ENCODE data around the gene SMYD5.
A peak's percentile ranks its signal among the peaks of the same experiment; 100 is the strongest.
"Not testable (repeated sequence)": the region's sequence is repeated elsewhere in the genome, so short reads cannot be mapped to it uniquely, and the experiment has no call there.

Gene SMYD5

DNA sequence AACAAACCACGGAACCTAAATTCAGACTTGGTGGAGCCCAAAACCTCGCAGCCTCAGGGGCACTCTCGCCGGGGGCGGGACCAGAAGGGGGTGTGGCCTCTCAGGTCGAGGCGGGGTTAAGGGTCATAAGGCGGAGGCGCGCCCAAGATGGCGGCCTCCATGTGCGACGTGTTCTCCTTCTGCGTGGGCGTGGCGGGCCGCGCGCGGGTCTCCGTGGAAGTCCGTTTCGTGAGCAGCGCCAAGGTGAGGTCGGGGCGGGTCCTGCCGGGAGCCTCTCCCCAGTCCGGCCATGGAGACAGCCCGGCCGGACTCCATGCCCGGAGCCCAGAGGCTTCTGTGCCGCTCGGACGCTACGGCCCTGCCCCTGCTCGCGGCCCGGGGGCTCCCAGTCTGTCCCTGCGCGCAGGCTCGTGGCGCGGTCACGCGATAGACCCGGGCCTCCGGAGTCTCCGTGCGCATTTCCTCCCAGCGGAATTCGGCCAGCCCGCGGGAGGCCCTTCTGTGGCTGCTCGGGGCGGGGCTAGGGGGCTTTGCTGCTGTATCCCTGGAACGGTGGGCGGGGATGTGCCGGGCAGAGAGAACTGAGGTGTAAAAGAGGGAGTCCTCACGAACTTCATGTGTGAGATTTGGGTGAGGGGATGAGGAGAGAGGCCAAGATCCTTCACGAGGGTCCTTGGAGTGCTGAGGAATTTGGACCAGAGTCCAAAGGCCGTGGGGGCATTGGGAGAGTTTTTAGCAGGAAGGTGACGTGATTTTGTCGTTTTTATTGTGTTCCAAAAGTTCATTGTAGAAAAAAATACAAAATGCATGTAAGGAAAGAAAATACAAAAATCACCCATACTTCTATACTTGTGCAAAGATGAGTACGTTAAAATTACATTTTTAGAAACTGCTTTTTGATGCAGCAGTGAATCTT is at the start of gene SMYD5:
SMYD5 (plus strand) TSS at position 126 of the 916 bp plus-strand sequence; CDS start at position 148, 22 bp downstream.
- DNase-seq, result peak; percentile 82

- not testable (repeated sequence) for DNase-seq
Measured at GRCh38 chr2:73165978-73166377, 48.1 kb upstream of the SMYD5 start.

GRCh38 chr2:73166813-73167212 is 47.2 kb upstream of the SMYD5 start:
- DNase-seq, result not testable (repeated sequence)

- DNase-seq, result not testable (repeated sequence)
Measured at GRCh38 chr2:73168348-73168747, 45.7 kb upstream of the SMYD5 start.

- DNase-seq, result not testable (repeated sequence)
Measured at GRCh38 chr2:73170341-73170740, 43.7 kb upstream of the SMYD5 start.

DNA sequence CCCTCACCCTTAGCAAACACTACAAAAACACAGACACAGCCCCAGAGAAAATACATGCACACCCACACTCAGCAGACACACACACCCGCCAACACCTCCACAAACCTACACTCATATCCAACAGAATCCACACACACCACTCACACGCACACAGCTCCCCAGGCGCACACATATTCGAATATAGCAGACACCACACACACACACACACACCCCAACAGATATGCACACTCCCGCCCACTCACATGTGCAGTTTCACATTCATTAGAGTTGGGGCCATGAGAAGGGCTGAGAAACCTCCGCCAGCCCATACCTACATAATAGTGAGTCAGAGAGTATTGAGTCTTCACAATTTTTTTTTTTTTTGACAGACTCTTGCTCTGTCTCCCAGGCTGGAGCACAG is 41.1 kb upstream of the SMYD5 start:
- no peak for DNase-seq

- DNase-seq, result no peak
Measured at GRCh38 chr2:73173781-73174180, 40.3 kb upstream of the SMYD5 start.

DNA sequence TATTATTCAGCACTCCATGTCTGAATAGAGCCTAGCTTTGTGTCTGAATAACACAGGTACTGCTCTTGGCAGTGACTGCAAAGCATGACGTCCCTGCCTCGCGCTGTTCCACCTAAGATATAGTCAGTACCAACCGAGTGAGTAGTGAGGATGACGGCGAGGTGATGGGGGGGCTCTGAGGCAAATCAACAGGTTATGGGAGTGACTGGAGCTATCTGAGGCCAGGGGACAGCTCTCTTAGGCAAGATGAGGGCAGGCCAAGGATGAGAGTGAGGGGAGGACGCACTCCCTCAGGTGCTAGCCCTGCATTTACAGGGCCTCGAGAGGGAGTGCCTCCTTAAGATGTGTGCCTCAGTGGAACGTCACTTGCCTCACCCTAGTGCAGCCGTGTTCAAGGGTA is 39.8 kb upstream of the SMYD5 start:
- DNase-seq, result no peak

DNA sequence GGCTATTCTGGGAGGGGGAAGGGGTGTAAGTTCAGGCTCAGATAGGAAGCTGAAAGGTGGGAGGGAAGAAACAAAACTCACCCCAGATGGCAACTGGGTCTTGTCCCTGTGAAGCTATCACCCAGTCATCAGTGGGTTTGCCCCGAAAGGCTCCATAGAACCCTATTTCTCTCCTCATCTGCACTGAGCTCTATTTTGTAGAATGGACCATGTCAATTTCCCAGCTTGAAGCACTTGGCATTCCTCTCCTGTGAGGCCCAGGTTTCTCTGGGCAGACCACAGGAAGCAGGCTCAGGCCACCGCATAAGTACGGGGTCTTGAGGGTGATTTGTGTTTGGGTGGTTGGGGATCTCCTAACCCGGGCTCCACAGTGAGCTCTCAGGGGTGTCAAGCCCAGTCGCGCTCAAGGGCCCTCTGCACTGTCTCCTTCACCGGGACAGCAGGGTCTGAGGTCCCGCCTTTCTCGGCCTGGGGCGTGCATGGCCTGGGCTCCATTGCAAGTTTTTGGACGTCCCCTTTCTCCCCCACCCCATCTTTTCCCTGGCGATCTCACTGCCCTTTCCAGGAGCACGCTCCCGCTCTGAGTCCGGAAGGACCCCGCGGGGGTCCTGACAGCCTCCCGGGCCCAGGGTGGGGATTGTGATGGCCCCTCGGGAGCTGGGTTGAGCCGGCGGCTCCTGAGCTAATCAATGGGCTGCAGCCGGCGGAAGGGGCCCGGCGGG is 38.9 kb upstream of the SMYD5 start:
- DNase-seq, result no peak

DNA sequence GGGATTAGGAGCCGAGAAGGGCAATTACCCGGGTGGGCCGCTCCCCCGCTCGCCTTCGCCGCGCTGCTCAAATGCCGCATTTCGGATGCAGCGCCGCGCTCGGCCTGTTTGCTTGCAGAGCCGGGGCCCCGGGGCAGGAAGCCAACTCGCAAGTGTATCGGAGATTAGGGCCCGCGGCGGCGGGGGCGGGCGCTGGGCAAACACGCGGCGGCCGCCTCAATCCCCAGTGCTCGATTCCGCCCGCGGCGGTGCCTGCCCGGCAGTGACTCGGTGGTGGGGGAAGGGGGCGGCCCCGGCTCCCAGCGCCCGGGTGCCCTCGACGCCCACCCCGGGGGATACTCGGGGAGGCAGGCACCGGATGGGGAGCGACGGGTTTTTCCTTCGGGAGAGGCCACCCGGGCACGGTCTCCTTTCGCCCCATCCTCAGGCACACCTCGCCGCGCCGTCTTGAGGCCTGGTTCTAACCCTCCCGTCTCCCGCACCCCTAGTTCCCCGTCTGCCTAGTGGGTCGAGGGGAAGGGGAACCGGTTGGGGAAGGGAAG is 38.3 kb upstream of the SMYD5 start:
- DNase-seq, result peak; percentile 75

DNA sequence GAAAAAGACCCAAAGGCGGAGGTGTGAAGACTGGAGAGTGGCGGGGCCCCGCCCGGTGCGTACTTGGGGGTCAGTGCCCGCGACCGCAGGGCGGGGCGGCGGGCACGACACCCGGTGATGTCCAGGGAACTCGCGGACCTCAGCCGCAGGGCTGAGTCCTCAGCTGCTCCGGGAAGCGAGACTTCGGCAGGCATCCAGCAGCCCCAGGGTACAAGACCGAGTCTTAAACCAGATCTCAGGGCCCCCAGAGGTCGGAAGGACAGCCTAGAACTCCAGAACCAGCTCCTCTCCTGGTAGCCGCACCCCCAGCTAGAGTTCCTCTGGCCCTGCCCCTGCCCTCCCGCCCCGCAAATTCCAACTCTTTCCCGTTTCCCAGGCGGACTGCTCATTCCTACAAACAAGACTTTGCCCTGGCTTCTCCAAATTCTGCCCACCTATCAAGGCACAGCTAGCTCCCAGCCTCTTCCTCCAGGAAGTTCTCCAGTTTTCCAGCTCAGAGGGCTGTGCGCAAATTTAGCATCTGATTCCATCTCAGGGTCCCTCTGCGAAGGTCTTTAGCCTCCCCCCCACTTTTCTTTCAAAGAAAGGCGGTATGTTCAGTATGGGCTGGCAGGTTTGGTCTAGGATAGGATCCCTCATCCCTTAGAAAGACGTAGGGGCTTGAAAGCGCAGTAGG is 37.7 kb upstream of the SMYD5 start:
- DNase-seq, result peak; percentile 36

- DNase-seq, result peak; percentile 87
Measured at GRCh38 chr2:73176881-73177644, 37.0 kb upstream of the SMYD5 start.

DNA sequence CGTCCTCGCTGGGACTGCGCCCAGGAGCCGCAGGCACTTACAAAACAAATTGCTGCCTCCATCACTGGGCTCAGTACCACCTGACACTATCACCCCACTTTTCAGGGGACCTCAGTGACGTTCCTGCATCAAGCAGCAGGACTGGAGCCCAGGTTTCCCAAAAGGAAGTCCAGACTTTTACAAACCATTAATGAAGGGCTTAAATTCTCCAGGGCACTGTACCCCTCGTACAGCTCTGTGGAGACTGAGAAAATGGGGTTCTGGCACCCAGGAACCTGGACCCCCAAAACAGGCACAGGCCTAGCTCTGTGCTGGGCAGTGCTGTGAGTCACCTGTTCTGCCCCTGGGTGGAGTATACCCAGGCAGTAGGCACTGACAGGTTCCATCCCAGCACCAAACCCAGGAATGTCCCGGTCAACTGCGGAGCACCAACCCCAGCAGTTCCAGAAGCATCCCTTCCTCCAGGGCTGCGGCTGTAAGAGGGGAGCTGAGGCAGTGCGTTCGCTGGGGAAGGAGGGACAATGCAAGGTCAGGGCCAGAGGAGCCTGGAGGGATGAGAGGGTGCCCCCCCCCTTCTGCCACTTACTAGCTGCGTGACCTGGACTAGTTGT is 36.3 kb upstream of the SMYD5 start:
- no peak for DNase-seq

- DNase-seq, result no peak
Measured at GRCh38 chr2:73185965-73186364, 28.1 kb upstream of the SMYD5 start.

DNA sequence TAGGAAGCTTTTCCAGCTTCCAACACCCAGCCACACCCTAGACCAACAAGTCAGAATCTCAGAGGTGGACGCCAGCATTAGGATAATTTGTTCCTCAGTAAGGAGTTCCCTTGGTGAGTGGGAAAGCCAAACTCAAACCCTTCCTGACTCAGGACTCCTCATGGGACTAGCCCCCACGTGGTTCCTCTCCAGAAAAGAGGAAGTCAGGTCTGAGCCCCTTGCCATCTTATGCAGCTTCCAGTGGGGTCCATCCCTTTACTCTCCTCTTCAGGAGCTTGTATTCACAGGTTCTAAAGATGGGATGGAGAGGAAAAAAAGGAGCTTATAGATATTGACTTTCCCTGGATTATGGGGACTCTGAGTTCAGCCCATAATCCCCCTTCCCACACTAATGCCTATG is 26.5 kb upstream of the SMYD5 start:
- DNase-seq, result no peak

DNA sequence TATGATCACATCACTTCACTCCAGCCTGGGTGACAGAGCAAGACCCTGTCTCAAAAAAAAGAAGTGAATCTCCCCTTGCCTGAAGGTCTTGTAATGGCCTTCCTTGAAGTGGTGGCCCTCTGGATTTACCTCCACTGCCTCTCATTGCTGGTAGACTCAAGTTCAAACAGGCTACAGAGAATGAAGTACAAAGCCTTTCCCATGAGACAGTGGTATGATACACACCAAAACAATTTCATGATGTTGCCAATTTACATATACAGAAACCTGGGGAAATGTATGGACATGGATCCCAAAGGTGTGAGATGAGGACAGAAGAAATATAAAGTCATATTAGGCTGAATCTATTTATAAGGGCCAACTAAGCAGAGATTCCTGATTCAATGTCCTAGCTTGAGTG is 16.5 kb upstream of the SMYD5 start:
- DNase-seq, result no peak

DNA sequence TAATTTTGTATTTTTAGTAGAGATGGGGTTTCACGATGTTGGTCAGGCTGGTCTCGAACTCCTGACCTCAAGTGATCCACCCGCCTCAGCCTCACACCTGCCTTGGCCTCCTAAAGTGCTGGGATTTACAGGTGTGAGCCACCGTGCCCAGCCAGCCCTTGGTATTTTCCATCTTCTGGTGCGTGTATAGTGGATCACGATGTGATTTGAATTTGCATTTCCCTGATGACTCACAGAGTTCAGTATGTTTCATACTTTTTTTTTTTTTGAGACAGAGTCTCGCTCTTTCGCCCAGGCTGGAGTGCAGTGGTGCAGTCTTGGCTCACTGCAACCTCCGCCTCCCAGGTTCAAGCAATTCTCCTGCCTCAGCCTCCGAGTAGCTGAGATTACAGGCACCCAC is 13.8 kb upstream of the SMYD5 start:
- DNase-seq, result not testable (repeated sequence)

DNA sequence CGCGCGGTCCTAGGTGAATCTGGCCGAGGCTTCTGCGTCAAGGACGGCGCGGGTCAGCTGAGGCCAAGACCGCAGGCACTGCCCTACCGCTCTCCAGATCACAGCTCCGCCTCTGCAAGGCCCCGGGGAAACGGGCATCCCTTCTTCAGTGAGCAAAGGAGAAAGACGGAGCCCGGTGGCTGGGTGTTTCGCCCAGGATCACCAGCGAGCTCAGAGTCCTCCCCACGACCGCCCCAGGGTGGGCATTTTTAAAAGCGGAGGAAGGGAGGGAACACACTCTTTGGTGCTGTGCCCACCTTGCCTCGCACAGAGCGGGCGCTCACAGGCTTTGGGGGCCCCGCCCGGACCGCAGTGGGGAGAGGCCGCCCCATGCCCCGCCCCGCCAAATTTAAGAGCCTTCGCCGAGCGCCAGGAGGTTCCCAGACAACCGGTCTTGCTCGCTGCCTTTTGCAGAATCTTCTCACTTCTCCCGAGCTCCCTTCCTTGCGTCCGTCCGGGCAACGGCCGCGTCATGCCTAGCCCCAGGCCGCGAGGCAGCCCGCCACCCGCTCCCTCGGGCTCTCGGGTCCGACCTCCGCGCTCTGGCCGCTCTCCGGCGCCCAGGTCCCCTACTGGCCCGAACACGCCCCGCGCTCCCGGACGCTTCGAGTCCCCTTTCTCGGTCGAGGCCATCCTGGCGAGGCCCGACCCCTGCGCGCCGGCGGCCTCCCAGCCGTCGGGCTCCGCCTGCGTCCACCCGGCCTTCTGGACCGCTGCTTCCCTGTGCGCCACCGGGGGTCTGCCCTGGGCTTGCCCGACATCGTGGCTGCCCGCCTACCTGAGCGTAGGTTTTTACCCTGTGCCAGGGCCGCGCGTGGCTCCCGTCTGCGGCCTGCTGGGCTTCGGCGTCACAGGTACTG is 11.6 kb upstream of the SMYD5 start, which contains the start of gene NOTO:
NOTO (plus strand) TSS at position 419 of the 899 bp plus-strand sequence; CDS start at position 512, 93 bp downstream.
- peak; percentile 28 for DNase-seq

DNA sequence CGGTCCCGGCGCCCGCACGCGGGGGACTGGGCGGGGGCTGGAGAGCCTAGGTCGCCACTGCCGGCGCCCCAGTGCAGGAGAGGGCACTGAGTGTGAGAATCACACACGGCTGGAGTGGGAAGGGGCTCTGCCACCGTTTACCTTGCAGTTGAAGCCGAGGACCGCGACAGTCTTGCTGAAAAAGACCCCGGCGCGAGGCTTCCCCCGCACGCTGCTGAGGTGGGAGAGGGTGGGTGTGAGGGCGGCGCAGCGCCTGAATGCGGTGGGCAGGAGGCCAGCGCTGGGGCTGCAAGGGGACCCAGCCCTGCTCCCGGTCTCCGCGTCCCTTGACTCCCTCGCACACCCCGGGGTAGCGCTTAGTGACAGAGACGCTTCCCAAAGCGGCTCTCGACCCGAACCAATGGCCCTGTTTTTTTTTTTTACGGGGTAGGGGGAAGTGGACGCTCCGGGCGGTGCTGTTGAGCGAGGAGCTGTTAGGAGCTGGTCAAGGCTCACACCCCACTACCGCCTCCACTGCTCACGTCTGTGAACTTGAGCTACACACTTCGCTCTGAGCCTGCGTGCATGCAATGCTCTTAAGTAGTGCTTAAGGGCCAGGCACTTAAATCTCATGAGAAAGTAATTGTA is 10.9 kb upstream of the SMYD5 start:
- peak; percentile 15 for DNase-seq

GRCh38 chr2:73205611-73206010 is 8.4 kb upstream of the SMYD5 start:
- no peak for DNase-seq
